ENCODE results near the gene GNAT1. TPM values are rescaled to one million over a fixed set of nuclear protein-coding genes. Genes with fewer than 3 reads are reported as not detected.

Gene GNAT1
- total and polyA plus RNA-seq, 8 donors = not detected

- no peaks in the 10 kb centered on the region for H3K4me1 ChIP-seq
- no peaks in the 10 kb centered on the region for H3K27me3 ChIP-seq
- TF ChIP-seq POLR2AphosphoS5 (IDR thresholded peaks at IDR 0.05) = no peak
- TF ChIP-seq CTCF (IDR thresholded peaks at IDR 0.05) = no peak
- no peak for TF ChIP-seq POLR2A (IDR thresholded peaks at IDR 0.05)
- no peak for TF ChIP-seq EP300 (IDR thresholded peaks at IDR 0.05)
- no peaks in the 10 kb centered on the region for H3K9me3 ChIP-seq
- no peak overlapping the region for H3K4me3 ChIP-seq
- H3K27ac ChIP-seq = no peak overlapping the region
- no peaks in the 10 kb centered on the region for H3K36me3 ChIP-seq
- intact Hi-C loops (cut with DNase I; ENCODE audit: low total_unique reads) = no loop called here
- 74 to 79% (median 77%) methylated on average over 7 to 10 of the region's 10 CpGs for WGBS, 5 donors
- no peak for DNase-seq
These were observed 26.3 kb downstream of the GNAT1 start for GRCh38 chr3:50217681-50218080.

- no peaks in the 10 kb centered on the region for H3K9me3 ChIP-seq
- no peak overlapping the region for H3K4me3 ChIP-seq
- H3K4me1 ChIP-seq = no peaks in the 10 kb centered on the region
- no peaks in the 10 kb centered on the region for H3K27me3 ChIP-seq
- intact Hi-C loops (cut with DNase I; ENCODE audit: low total_unique reads) = no loop called here
- 90 to 95% (median 93%) methylated on average over 9 to 17 of the region's 17 CpGs for WGBS, 5 donors
- no peak for DNase-seq
- no peaks in the 10 kb centered on the region for H3K36me3 ChIP-seq
- TF ChIP-seq EP300 (IDR thresholded peaks at IDR 0.05) (no peak), POLR2A (IDR thresholded peaks at IDR 0.05) (no peak), CTCF (IDR thresholded peaks at IDR 0.05) (no peak), POLR2AphosphoS5 (IDR thresholded peaks at IDR 0.05) (no peak)
- no peak overlapping the region for H3K27ac ChIP-seq
These were observed 27.0 kb downstream of the GNAT1 start for GRCh38 chr3:50218448-50218847.

GRCh38 chr3:50219285-50219684 is 27.9 kb downstream of the GNAT1 start:
- H3K27me3 ChIP-seq = no peaks in the 10 kb centered on the region
- no peak overlapping the region for H3K4me3 ChIP-seq
- intact Hi-C loops (cut with DNase I; ENCODE audit: low total_unique reads) = no loop called here
- no peak for DNase-seq
- no peak overlapping the region for H3K27ac ChIP-seq
- H3K9me3 ChIP-seq = no peaks in the 10 kb centered on the region
- no peak for TF ChIP-seq POLR2AphosphoS5 (IDR thresholded peaks at IDR 0.05)
- no peak for TF ChIP-seq CTCF (IDR thresholded peaks at IDR 0.05)
- TF ChIP-seq EP300 (IDR thresholded peaks at IDR 0.05) = no peak
- no peak for TF ChIP-seq POLR2A (IDR thresholded peaks at IDR 0.05)
- 84 to 96% (median 91%) methylated on average over 5 of the region's 5 CpGs for WGBS, 5 donors
- no peaks in the 10 kb centered on the region for H3K36me3 ChIP-seq
- no peaks in the 10 kb centered on the region for H3K4me1 ChIP-seq

GRCh38 chr3:50220109-50220508 is 28.7 kb downstream of the GNAT1 start:
- Histone ChIP-seq H3K27me3 (no peaks in the 10 kb centered on the region), H3K36me3 (no peaks in the 10 kb centered on the region), H3K27ac (no peak overlapping the region), H3K4me1 (no peaks in the 10 kb centered on the region), H3K4me3 (no peak overlapping the region), H3K9me3 (no peaks in the 10 kb centered on the region)
- no peak for DNase-seq
- WGBS, 5 donors = 30 to 70% (median 48%) methylated on average over 2 to 6 of the region's 6 CpGs
- TF ChIP-seq EP300 (IDR thresholded peaks at IDR 0.05) = no peak
- no peak for TF ChIP-seq POLR2AphosphoS5 (IDR thresholded peaks at IDR 0.05)
- TF ChIP-seq CTCF (IDR thresholded peaks at IDR 0.05) = no peak
- no peak for TF ChIP-seq POLR2A (IDR thresholded peaks at IDR 0.05)
- intact Hi-C loops (cut with DNase I; ENCODE audit: low total_unique reads) = loop anchor here (10.0 kb wide), 1 partner anchor 55 kb away; the partner anchor contains the start of gene LSMEM2
